H9 (cell line): ENCODE data around the gene BPTF. TPM values are rescaled to one million over a fixed set of nuclear protein-coding genes. Genes with fewer than 3 reads are reported as not detected.

Source experiments
- DNase-seq: peaks from one replicate; pipeline ENCODE4 v3.0.0-alpha.2; 2017
- H2AFZ ChIP-seq: one replicate; pipeline ENCODE4 v1.6.1; 2013; ENCODE audit warnings: mild to moderate bottlenecking, low read length, control low read depth, moderate library complexity
- H2AK5ac ChIP-seq: 2 replicates; pipeline ENCODE4 v1.6.1; 2013; ENCODE audit warnings: low read length, control low read depth, mixed read lengths; ENCODE audit not compliant: insufficient read length
- H2BK120ac ChIP-seq: one replicate; pipeline ENCODE4 v1.6.1; 2013; ENCODE audit warnings: low read depth, mild to moderate bottlenecking, low read length, control low read depth, inconsistent platforms; ENCODE audit not compliant: poor library complexity, severe bottlenecking
- H2BK12ac ChIP-seq: 2 replicates; pipeline ENCODE4 v1.6.1; 2013; ENCODE audit warnings: low read length, control low read depth, mixed read lengths, low read depth; ENCODE audit not compliant: insufficient read length
- H2BK15ac ChIP-seq: 2 replicates; pipeline ENCODE4 v1.6.1; 2013; ENCODE audit warnings: low read depth, low read length, control low read depth
- H2BK20ac ChIP-seq: one replicate; pipeline ENCODE4 v1.6.1; 2013; ENCODE audit warnings: low read depth, mild to moderate bottlenecking, low read length, control low read depth, inconsistent platforms; ENCODE audit not compliant: poor library complexity, severe bottlenecking
- H2BK5ac ChIP-seq: 2 replicates; pipeline ENCODE4 v1.6.1; 2013; ENCODE audit warnings: low read length, control low read depth, mixed read lengths; ENCODE audit not compliant: insufficient read length
- H3K14ac ChIP-seq: 2 replicates; pipeline ENCODE4 v1.6.1; 2013; ENCODE audit warnings: low read length, control low read depth; ENCODE audit not compliant: insufficient read depth
- H3K18ac ChIP-seq: 2 replicates; pipeline ENCODE4 v1.6.1; 2013; ENCODE audit warnings: low read depth, mild to moderate bottlenecking, mixed read lengths, low read length, control low read depth; ENCODE audit not compliant: insufficient read length
- H3K23ac ChIP-seq: 2 replicates; pipeline ENCODE4 v1.6.1; 2013; ENCODE audit warnings: low read length, control low read depth, mixed read lengths, low read depth; ENCODE audit not compliant: insufficient read length
- H3K23me2 ChIP-seq: 2 replicates; pipeline ENCODE4 v1.6.1; 2013; ENCODE audit warnings: low read depth, mild to moderate bottlenecking, mixed read lengths, low read length, control low read depth; ENCODE audit not compliant: insufficient read length, poor library complexity, severe bottlenecking
- H3K27ac ChIP-seq: 2 replicates; pipeline ENCODE4 v1.5.1; 2013; ENCODE audit warnings: low read length, control low read depth, mixed read lengths, low read depth; ENCODE audit not compliant: insufficient read length
- H3K27me3 ChIP-seq: 2 replicates; pipeline ENCODE4 v1.6.1; 2013; ENCODE audit warnings: low read length, control low read depth, inconsistent platforms; ENCODE audit not compliant: insufficient read depth
- H3K4ac ChIP-seq: 2 replicates; pipeline ENCODE4 v1.6.1; 2013; ENCODE audit warnings: low read depth, mild to moderate bottlenecking, control low read depth, inconsistent platforms, low read length, moderate library complexity
- H3K4me1 ChIP-seq: 2 replicates; pipeline ENCODE4 v1.6.1; 2013; ENCODE audit warnings: low read length, control low read depth, inconsistent platforms; ENCODE audit not compliant: insufficient read depth
- H3K4me2 ChIP-seq: 2 replicates; pipeline ENCODE4 v1.6.1; 2013; ENCODE audit warnings: low read length, control low read depth, mixed read lengths; ENCODE audit not compliant: insufficient read length, insufficient read depth
- H3K56ac ChIP-seq: 2 replicates; pipeline ENCODE4 v1.6.1; 2013; ENCODE audit warnings: low read depth, mild to moderate bottlenecking, mixed read lengths, low read length, control low read depth; ENCODE audit not compliant: insufficient read length
- H3K79me1 ChIP-seq: 2 replicates; pipeline ENCODE4 v1.6.1; 2013; ENCODE audit warnings: low read depth, mild to moderate bottlenecking, moderate library complexity, low read length, control low read depth, inconsistent platforms; ENCODE audit not compliant: insufficient read depth, poor library complexity, severe bottlenecking
- H3K79me2 ChIP-seq: 2 replicates; pipeline ENCODE4 v1.6.1; 2013; ENCODE audit warnings: low read length, control low read depth, inconsistent platforms; ENCODE audit not compliant: insufficient read depth
- H3K9ac ChIP-seq: 2 replicates; pipeline ENCODE4 v1.6.1; 2013; ENCODE audit warnings: low read length, control low read depth, mixed read lengths; ENCODE audit not compliant: insufficient read length; ENCODE audit errors: extremely low read depth
- H3K9me3 ChIP-seq: one replicate; pipeline ENCODE4 v1.6.1; 2013; ENCODE audit warnings: low read depth, low read length, inconsistent platforms; ENCODE audit not compliant: control insufficient read depth
- H3T11ph ChIP-seq: one replicate; pipeline ENCODE4 v1.6.1; 2013; ENCODE audit warnings: mild to moderate bottlenecking, low read length, control low read depth, inconsistent platforms
- H4K20me1 ChIP-seq: one replicate; pipeline ENCODE4 v1.6.1; 2013; ENCODE audit not compliant: control insufficient read depth, insufficient read length, insufficient read depth
- H4K5ac ChIP-seq: 2 replicates; pipeline ENCODE4 v1.6.1; 2013; ENCODE audit warnings: low read depth, mild to moderate bottlenecking, mixed read lengths, low read length, control low read depth; ENCODE audit not compliant: insufficient read length
- H4K8ac ChIP-seq: replicated peaks from 2 replicates; pipeline ENCODE4 v1.6.1; 2013; ENCODE audit warnings: low read length, control low read depth, mixed read lengths, low read depth; ENCODE audit not compliant: insufficient read length
- H4K91ac ChIP-seq: 2 replicates; pipeline ENCODE4 v1.6.1; 2013; ENCODE audit warnings: low read depth, mild to moderate bottlenecking, moderate library complexity, mixed read lengths, low read length, control low read depth; ENCODE audit not compliant: insufficient read length
- H3K27ac Mint-ChIP-seq, 3 experiments: 2 replicates in 2 of 3; 3 replicates in 1 of 3; pipeline ENCODE4 v1.8.0; 2020 to 2021; ENCODE audit warnings: mixed read lengths in 3 of 3, mild to moderate bottlenecking in 1 of 3, moderate library complexity in 1 of 3
- H3K27me3 Mint-ChIP-seq: 2 replicates; pipeline ENCODE4 v1.8.0; 2021; ENCODE audit warnings: low read depth, mild to moderate bottlenecking, moderate library complexity, mixed read lengths
- H3K36me3 Mint-ChIP-seq, 3 experiments: 2 replicates in 2 of 3; 3 replicates in 1 of 3; pipeline ENCODE4 v1.8.0; 2020 to 2021; ENCODE audit warnings: low read depth in 3 of 3, mixed read lengths in 3 of 3; ENCODE audit not compliant: insufficient read depth in 1 of 3
- H3K4me1 Mint-ChIP-seq, 2 experiments: 2 replicates each; pipeline ENCODE4 v1.8.0; 2020; ENCODE audit warnings: mixed read lengths in 2 of 2
- H3K4me3 Mint-ChIP-seq, 2 experiments: 2 replicates in 1 of 2; 3 replicates in 1 of 2; pipeline ENCODE4 v1.8.0; 2020 to 2021; ENCODE audit warnings: mild to moderate bottlenecking in 2 of 2, mixed read lengths in 2 of 2, moderate library complexity in 1 of 2
- H3K9me3 Mint-ChIP-seq, 2 experiments: 2 replicates in 1 of 2; 3 replicates in 1 of 2; pipeline ENCODE4 v1.8.0; 2020; ENCODE audit warnings: mild to moderate bottlenecking in 2 of 2, mixed read lengths in 2 of 2, moderate library complexity in 1 of 2
- CTCF ChIP-seq: fragments of 200-600 bp; sonication (generic); conservative IDR thresholded peaks from 3 replicates; pipeline ENCODE4 v1.8.0; 2021; ENCODE audit warnings: antibody characterized with exemption, mild to moderate bottlenecking
- WGBS: extraction: QIAGEN DNeasy Blood & Tissue Kit; methylation state at CpG from one replicate; pipeline ENCODE4 v1.1.7; 2013; ENCODE audit warnings: missing lambda C conversion rate, low lambda C conversion rate, mixed read lengths; ENCODE audit not compliant: insufficient read length; ENCODE audit errors: extremely low coverage; 5-methylcytosine and 5-hydroxymethylcytosine counted together
- total RNA-seq: library from RNA; stranded (reverse); gene quantifications from 2 replicates; pipeline ENCODE4 v1.2.1, GENCODE V29; 2021

The BPTF gene
- total RNA-seq, 1 experiment from 2014 or later, result 203 TPM

DNA sequence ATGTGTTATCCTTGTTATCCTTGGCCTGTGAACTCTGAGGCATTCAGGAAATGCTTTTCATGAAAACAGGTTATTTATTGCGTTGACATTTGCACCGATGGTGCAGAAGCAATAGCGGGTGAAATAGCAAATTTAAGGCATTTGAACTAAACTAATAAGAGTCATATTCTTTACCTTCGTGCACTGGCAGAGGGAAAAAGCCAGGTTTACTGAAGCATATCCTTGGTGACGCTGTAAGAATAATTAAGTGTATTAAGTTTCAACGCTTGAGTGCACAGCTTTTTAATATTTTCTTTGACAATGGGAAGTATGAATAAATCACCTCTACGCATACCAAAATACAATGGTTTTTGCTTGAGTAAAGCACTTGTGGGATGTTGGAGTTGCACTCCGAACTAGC, 196.7 kb downstream of the BPTF start:
- no peak for TF ChIP-seq CTCF
- Histone ChIP-seq H3K14ac (no peak overlapping the region), H2AFZ (no peak overlapping the region), H3K23me2 (peaks cover 6% of the 10 kb centered on the region), H3K4me1 (no peaks in the 10 kb centered on the region), H2BK120ac (no peak overlapping the region), H2BK15ac (no peak overlapping the region), H3K56ac (no peak overlapping the region), H2BK12ac (no peak overlapping the region), H2BK20ac (no peak overlapping the region), H3K18ac (no peak overlapping the region), H3K27ac (no peak overlapping the region), H4K91ac (no peak overlapping the region), H4K8ac (no peak overlapping the region), H3T11ph (no peak overlapping the region), H3K23ac (no peak overlapping the region), H3K9me3 (no peaks in the 10 kb centered on the region), H3K27me3 (no peaks in the 10 kb centered on the region), H2BK5ac (no peak overlapping the region), H4K20me1 (no peaks in the 10 kb centered on the region), H3K9ac (no peak overlapping the region), H2AK5ac (no peak overlapping the region), H3K4ac (no peak overlapping the region), H3K79me2 (no peaks in the 10 kb centered on the region), H3K4me2 (no peak overlapping the region), H3K79me1 (no peaks in the 10 kb centered on the region), H4K5ac (no peak overlapping the region)
- Mint-ChIP-seq H3K36me3 (no peaks in the 10 kb centered on the region; a peak in 1 of 7 replicates), H3K4me3 (no peak overlapping the region), H3K27ac (no peak overlapping the region), H3K27me3 (peaks cover 2% of the 10 kb centered on the region; the same call in 1 of the 2 replicates), H3K9me3 (peaks cover 0 to 2% of the 10 kb centered on the region in 2 experiments; a peak in 1 of 5 replicates), H3K4me1 (peaks cover 20 to 24% of the 10 kb centered on the region in 2 experiments)
- DNase-seq, result no peak
- no CpG with 5 or more reads among the region's 8 CpGs for WGBS
